ENCODE measurements around the gene PLK2.

Gene PLK2

GRCh38 chr5:58460002-58460731 lies at the start of gene PLK2:
TSS of gene PLK2 (minus strand) at chr5:58460086. CDS start at chr5:58459959, 127 bp downstream.
- peak; percentile 91 for DNase-seq (ENCODE audit: extremely low read depth, low read depth)
- peak; percentile 35 for TF ChIP-seq CTCF (IDR thresholded peaks at IDR 0.05; ENCODE audit: low read depth, low read length)

- no peak for DNase-seq (ENCODE audit: extremely low read depth, low read depth)
- no peak for TF ChIP-seq CTCF (IDR thresholded peaks at IDR 0.05; ENCODE audit: low read depth, low read length)
Measured at GRCh38 chr5:58507715-58508114, 47.8 kb upstream of the PLK2 start.

DNA sequence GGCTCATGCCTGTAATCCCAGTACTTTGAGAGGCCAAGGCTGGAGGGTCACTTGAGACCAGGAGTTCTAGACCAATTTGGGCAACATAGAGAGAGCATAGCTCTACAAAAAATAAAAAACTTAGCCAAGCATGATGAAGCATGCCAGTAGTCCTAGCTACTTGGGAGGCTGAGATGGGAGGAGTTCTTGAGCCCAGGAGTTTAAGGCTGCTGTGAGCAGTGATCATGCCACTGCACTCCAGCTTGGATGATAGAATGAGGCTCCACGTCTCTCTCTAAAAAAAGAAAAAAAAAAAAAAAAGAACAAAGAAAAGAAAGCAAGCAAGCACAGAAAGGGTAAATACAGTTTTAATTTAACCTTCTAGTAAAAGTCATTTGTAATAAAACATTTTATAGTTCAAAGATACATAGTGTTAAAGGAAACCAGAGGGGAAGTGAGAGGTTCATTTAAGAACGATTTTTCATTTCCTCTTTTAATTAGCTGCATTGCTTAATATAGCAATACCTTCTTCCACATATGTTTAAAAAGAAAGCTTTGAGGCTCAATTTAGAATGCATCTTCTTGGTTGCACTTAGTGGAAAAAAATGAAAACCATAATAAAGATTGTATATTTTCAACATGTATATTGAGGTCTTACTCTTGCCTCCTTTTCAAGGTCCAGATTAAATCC lies 46.2 kb upstream of the PLK2 start:
- DNase-seq (ENCODE audit: extremely low read depth, low read depth), result no peak
- no peak for TF ChIP-seq CTCF (IDR thresholded peaks at IDR 0.05; ENCODE audit: low read depth, low read length)

DNA sequence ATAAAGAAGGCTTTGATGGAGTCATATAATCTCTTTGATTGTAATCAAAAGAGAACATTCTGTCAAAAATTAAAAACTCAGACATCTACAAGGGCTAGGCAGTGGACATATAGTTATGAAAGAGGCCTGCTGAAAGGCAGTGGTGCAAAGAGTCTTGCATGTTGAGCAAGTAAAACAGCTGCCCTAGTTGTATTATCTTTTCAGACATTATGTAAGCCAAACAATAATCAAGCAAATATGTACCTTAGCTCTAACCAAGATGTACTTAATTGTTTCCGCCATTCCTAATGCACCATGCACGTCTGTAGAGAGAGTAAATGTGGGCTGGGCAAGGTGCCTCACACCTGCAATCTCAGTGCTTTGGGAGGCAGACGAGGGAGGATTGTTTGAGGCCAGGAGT lies 45.6 kb upstream of the PLK2 start:
- DNase-seq (ENCODE audit: extremely low read depth, low read depth), result no peak
- TF ChIP-seq CTCF (IDR thresholded peaks at IDR 0.05; ENCODE audit: low read depth, low read length), result no peak

GRCh38 chr5:58504766-58505165 lies 44.9 kb upstream of the PLK2 start:
- no peak for DNase-seq (ENCODE audit: extremely low read depth, low read depth)
- TF ChIP-seq CTCF (IDR thresholded peaks at IDR 0.05; ENCODE audit: low read depth, low read length), result no peak

- DNase-seq (ENCODE audit: extremely low read depth, low read depth), result no peak
- no peak for TF ChIP-seq CTCF (IDR thresholded peaks at IDR 0.05; ENCODE audit: low read depth, low read length)
Measured at GRCh38 chr5:58503390-58504046, 43.6 kb upstream of the PLK2 start.
